Measurements from ENCODE around the gene HIF1A.

Gene HIF1A

DNA sequence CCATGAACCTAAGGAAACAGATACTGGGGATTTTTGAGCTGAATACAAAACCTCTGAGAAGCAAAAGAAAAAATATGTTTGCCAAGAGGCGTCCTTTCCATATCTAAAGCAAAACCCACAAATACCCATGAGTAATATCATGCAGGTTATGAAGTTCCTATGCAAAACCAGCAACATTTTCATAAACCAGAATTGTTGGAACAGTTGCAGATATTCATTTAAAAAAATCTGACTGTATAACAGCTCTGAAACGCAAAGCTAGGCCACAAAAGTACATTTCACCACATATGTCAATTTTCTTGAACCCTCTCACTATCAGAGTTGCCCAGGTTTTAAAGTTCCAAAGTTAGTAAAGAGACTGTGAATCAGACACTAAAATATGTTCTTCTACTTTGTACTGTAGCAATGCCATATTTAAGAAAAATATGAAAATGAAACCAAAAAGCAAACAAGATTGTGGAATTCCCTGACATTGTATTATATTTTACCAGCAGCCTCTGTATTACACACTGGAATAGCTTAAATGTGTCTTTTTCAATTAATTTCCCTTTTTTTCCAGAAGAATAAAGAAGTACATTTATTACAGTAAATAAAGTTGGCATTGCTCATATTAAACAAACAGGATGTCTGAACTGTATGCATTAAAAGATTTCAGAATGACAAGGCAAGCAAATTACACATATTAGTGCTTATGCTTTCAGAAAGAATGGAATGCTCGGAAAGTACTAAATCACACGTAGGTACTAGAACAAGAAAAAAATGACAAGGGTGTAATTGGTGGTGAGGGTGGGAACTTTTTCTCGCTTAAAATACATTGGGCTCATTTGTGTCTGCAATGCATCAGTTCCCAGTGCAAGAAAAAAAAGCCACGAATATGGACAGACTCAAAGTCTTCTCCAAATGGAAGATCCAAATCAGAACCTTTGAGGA, 33.6 kb upstream of the HIF1A start:
- no peak overlapping the region for H3K27ac ChIP-seq
- TF ChIP-seq, protein P1, sequence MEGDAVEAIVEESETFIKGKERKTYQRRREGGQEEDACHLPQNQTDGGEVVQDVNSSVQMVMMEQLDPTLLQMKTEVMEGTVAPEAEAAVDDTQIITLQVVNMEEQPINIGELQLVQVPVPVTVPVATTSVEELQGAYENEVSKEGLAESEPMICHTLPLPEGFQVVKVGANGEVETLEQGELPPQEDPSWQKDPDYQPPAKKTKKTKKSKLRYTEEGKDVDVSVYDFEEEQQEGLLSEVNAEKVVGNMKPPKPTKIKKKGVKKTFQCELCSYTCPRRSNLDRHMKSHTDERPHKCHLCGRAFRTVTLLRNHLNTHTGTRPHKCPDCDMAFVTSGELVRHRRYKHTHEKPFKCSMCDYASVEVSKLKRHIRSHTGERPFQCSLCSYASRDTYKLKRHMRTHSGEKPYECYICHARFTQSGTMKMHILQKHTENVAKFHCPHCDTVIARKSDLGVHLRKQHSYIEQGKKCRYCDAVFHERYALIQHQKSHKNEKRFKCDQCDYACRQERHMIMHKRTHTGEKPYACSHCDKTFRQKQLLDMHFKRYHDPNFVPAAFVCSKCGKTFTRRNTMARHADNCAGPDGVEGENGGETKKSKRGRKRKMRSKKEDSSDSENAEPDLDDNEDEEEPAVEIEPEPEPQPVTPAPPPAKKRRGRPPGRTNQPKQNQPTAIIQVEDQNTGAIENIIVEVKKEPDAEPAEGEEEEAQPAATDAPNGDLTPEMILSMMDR (conservative IDR thresholded peaks at IDR 0.05), result no peak

DNA sequence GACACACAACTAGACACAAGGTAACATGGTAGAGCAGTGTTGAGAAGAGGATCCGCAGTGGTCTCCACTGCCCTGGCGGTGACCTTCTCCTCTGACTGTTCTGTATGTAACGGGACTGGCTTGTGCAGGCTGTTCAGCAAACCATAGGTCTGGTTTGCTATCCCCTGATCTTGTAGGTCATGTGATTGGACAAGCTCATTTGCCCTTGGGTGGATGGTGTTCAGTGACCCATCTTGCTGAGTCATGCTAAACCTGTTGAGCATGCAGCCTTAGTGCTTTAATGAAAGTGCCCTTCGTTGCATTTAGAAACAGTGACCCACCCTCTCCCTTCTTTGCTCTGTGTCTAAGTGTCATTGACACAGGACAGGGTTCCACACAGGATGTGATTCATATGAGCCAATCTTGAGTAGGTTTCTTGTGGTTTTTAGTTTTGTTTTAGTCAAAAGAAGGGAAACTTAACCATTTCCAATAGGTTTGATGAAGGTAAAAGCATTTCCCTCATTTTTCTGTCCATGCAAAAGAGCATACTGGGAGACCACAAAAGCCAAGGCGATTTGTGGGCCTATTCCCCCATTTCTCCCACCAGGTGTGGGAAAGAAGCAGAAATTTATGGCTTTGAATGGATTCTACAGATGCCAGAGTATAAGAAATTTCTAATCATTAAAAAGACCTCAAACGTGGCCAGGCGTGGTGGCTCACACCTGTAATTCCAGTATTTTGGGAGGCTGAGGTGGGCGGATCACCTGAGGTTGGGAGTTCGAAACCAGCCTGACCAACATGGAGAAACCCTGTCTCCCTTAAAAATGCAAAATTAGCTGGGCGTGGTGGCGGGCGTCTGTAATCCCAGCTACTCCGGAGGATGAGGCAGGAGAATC, 32.6 kb upstream of the HIF1A start:
- no peak overlapping the region for H3K27ac ChIP-seq
- TF ChIP-seq, protein P1 (conservative IDR thresholded peaks at IDR 0.05), result no peak

DNA sequence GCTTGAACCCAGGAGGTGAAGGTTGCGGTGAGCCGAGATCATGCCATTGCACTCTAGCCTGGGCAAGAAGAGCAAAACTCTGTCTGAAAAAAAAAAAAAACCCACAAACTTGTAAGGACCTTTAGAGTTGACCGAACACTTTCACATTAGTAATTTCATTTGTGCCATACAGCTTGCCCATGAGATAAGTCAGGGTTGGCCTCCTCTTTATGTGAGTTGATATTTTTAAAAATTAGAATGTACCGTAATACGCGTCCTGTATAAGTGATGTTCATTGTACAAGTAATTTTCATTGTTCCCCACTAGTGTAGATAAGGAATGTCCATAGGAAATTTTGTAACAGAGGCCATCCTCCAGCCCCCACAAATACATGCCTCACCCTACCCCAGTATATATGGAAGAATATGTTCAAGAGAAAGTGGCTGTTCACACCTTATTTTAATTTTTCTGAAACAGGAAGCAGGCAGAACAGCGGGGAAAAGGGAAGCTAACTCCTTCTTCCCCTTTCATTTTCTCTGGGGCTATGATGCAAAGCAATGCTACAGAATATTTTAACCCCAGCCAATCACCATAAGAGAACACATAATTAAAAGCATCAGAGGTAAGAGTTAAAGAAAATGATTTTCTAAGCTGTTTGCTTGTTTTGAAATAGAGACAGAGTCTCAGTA, 31.9 kb upstream of the HIF1A start:
- TF ChIP-seq, protein P1 (conservative IDR thresholded peaks at IDR 0.05), result no peak
- no peak overlapping the region for H3K27ac ChIP-seq

DNA sequence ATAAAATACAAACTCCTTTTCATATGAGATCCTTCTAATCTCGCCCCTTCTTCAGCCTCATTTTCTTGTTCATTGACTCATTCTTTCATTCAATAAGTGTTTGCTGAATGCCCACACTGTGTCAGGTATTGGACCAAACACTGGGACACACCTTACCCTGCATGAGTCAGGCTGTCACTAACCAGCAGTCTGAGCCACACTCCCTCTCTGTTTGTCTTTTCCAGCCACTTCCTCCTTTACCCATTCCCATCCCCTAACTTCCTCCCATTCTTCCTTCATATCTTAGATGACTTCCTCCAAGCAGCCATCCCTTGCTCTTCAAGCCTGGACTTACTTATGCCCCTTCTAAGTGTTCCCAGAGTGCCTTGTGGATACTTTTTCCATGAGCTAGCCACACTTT, 27.0 kb upstream of the HIF1A start:
- no peak overlapping the region for H3K27ac ChIP-seq
- TF ChIP-seq, protein P1 (conservative IDR thresholded peaks at IDR 0.05), result no peak

DNA sequence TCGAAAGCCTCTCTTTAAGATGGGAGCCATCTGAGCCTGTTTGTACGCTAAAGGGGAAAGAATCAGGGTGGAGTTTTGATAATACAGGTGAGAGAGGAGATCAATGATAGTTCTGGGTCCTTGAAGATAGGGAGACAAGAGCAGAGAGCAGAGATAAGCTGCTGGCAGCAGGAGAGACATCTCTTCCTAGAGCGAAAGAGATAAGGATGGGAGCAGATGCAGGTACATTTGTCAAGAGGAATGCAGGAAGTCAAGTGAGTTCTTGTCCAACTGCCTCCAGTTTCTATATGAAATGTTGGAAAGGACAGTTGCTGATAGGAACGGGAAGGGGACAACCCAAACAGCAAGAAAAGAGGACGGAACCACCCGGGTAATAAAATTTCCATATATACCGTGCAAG, 24.7 kb upstream of the HIF1A start:
- TF ChIP-seq, protein P1 (conservative IDR thresholded peaks at IDR 0.05), result no peak
- H3K27ac ChIP-seq, result no peak overlapping the region

DNA sequence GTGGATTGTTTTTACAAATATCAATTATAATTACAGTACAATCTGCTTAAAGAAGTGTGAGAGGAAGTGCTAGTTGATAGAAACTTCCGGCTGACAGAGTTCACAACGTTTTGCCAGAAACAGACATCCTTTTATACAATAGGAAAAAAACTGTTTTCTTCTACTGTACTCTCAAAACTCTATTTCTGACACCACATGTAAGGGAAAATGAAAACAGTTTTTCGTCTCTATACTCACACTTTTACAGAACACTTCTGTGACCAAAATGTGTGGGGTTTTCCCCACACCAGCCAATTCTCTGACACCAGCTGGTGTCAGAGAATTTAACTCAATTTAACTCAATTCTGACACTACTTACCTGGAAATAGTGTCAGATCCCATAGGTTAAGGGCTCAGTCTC, 24.2 kb upstream of the HIF1A start:
- TF ChIP-seq, protein P1 (conservative IDR thresholded peaks at IDR 0.05), result no peak
- H3K27ac ChIP-seq, result no peak overlapping the region

DNA sequence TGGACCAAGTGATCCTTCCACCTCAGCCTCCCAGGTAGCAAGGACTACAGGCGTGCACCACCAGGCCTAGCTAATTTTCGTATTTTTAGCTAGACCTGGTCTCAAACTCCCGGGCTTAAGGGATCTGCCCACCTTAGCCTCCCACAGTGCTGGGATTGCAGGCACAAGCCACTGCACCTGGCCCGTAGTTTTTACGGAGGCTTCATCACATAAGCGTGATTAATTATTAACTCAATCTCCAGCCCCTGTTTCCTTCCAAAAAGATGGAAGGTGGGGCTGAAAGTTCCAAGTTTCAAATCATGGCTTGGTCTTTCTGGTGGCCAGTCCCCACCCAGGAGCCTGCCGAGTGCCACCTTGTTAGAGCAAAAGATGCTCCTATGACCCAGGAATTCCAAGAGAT, 22.5 kb upstream of the HIF1A start:
- TF ChIP-seq, protein P1 (conservative IDR thresholded peaks at IDR 0.05), result no peak
- H3K27ac ChIP-seq, result no peak overlapping the region

Data from VCaP (cell line).